Fibroblast of mammary gland (primary cell): ENCODE results near the gene FBXO42.
"Not testable (repeated sequence)": the region's sequence is repeated elsewhere in the genome, so short reads cannot be mapped to it uniquely, and the experiment has no call there.

ENCODE experiments used
- DNase-seq: peaks from one replicate; pipeline ENCODE4 v3.0.0-alpha.2; 2010; ENCODE audit warnings: low read depth
- H3K4me3 ChIP-seq: 2 replicates; pipeline ENCODE4 v1.5.1; 2011; ENCODE audit warnings: low read depth, mild to moderate bottlenecking, low read length, moderate library complexity; ENCODE audit not compliant: control insufficient read depth
- CTCF ChIP-seq: conservative IDR thresholded peaks from 2 replicates; pipeline ENCODE4 v1.5.1; 2011; ENCODE audit warnings: low read depth, low read length, inconsistent platforms; ENCODE audit not compliant: control insufficient read depth, insufficient read depth

The FBXO42 gene

GRCh38 chr1:16348414-16349182 is 3.7 kb downstream of the FBXO42 start:
- no peak overlapping the region for H3K4me3 ChIP-seq
- peak; percentile 83 for DNase-seq
- no peak for TF ChIP-seq CTCF

GRCh38 chr1:16343276-16343675 is 9.0 kb downstream of the FBXO42 start:
- not testable (repeated sequence) for DNase-seq, H3K4me3 ChIP-seq

- no peak for DNase-seq
- H3K4me3 ChIP-seq = no peak overlapping the region
- no peak for TF ChIP-seq CTCF
These were observed 9.8 kb downstream of the FBXO42 start for GRCh38 chr1:16342331-16343062.

GRCh38 chr1:16340673-16341072 is 11.6 kb downstream of the FBXO42 start:
- DNase-seq = no peak
- H3K4me3 ChIP-seq = no peak overlapping the region
- no peak for TF ChIP-seq CTCF

- TF ChIP-seq CTCF = no peak
- H3K4me3 ChIP-seq = no peak overlapping the region
- DNase-seq = no peak
These were observed 13.3 kb downstream of the FBXO42 start for GRCh38 chr1:16338961-16339360.

GRCh38 chr1:16334655-16335340 is 17.5 kb downstream of the FBXO42 start:
- no peak for DNase-seq
- TF ChIP-seq CTCF = no peak
- no peak overlapping the region for H3K4me3 ChIP-seq

- no peak overlapping the region for H3K4me3 ChIP-seq
These were observed 25.4 kb downstream of the FBXO42 start for GRCh38 chr1:16326833-16327404.

More at GRCh38 chr1:16326833-16327404, 25.4 kb downstream of the FBXO42 start:
- no peak for TF ChIP-seq CTCF
- no peak for DNase-seq
